C1 segment of cervical spinal cord (tissue), 14 donors: ENCODE data around the gene IL3RA.
"Not testable (repeated sequence)": the region's sequence is repeated elsewhere in the genome, so short reads cannot be mapped to it uniquely, and the experiment has no call there.

ENCODE experiments used
- DNase-seq, 14 donors: peaks; one replicate each; lab custom pipeline; 2025; lab: John Stamatoyannopoulos, UW

The IL3RA gene

GRCh38 chrX:1398431-1399340 lies 62.1 kb downstream of the IL3RA start:
- no peak for DNase-seq

GRCh38 chrX:1400049-1400448 lies 63.5 kb downstream of the IL3RA start:
- no peak for DNase-seq

GRCh38 chrX:1400742-1401471 lies 64.3 kb downstream of the IL3RA start:
- no peak for DNase-seq

- no peak for DNase-seq
Observed at GRCh38 chrX:1401611-1402430, 65.2 kb downstream of the IL3RA start.

- no peak for DNase-seq
Observed at GRCh38 chrX:1403228-1403627, 66.6 kb downstream of the IL3RA start.

GRCh38 chrX:1403867-1404266 lies 67.3 kb downstream of the IL3RA start:
- not testable (repeated sequence) for DNase-seq

- DNase-seq: not testable (repeated sequence)
Observed at GRCh38 chrX:1405769-1406168, 69.2 kb downstream of the IL3RA start.

- DNase-seq: no peak
Observed at GRCh38 chrX:1407035-1407434, 70.5 kb downstream of the IL3RA start.

GRCh38 chrX:1411326-1411725 lies 74.7 kb downstream of the IL3RA start:
- DNase-seq: no peak

- DNase-seq: no peak
Observed at GRCh38 chrX:1412551-1413161, 76.1 kb downstream of the IL3RA start.

GRCh38 chrX:1416327-1416784 lies 79.8 kb downstream of the IL3RA start:
- DNase-seq: no peak

GRCh38 chrX:1416965-1417760 lies 80.6 kb downstream of the IL3RA start:
- DNase-seq: no peak

- DNase-seq: no peak
Observed at GRCh38 chrX:1417921-1418771, 81.6 kb downstream of the IL3RA start.

GRCh38 chrX:1418901-1419544 lies 82.4 kb downstream of the IL3RA start:
- no peak for DNase-seq

- DNase-seq: no peak
Observed at GRCh38 chrX:1419545-1420355, 83.2 kb downstream of the IL3RA start.

GRCh38 chrX:1420371-1420770 lies 83.8 kb downstream of the IL3RA start:
- no peak for DNase-seq

- no peak for DNase-seq
Observed at GRCh38 chrX:1421433-1422134, 85.0 kb downstream of the IL3RA start.

- no peak for DNase-seq
Observed at GRCh38 chrX:1422135-1422465, 85.5 kb downstream of the IL3RA start.
